ENCODE measurements around the gene TAL1.

Gene TAL1

DNA sequence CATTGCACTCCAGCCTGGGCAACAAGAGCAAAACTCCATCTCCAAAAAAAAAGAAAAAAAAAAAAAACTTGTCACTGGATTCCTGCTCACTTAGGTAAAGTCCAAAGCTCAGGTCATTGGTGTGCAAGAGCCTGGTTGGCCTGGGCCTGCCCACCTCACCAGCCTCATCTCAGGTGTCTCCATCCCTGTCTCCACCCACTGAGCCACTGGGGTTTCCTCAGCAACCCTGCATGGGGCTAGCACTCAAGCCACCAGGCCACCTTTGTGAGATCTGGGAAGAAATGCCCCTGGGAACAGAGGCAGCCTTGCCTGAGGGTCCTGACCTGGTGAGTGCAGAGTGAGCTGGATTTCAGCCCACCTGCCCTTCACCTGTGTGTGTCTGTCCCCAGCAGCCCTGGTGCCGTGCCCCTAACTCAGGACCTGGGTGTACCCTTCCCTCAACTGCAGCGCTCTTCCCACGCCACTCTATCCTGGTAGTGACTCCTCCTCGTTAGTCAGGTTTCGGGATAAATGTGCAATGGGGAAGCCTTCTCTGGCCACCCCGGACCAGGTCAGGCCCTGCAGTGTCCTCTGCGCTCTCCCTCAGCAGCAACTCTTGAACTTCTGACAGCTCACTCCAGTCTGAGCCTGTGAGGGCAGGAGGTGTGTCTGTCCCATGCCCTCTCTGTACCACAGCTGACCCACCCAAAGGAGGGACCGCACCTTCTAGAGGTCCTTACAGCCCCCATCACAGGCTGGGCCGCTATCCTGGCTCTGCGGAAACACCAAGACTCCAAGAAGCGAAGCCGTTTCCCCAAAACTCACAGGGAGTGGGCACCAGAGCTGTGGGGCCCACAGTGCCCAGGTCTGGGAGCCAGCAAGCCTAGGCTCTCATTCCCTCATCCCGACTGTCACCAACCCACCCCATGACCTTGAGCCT lies 45.5 kb downstream of the TAL1 start:
- no peak for DNase-seq

DNA sequence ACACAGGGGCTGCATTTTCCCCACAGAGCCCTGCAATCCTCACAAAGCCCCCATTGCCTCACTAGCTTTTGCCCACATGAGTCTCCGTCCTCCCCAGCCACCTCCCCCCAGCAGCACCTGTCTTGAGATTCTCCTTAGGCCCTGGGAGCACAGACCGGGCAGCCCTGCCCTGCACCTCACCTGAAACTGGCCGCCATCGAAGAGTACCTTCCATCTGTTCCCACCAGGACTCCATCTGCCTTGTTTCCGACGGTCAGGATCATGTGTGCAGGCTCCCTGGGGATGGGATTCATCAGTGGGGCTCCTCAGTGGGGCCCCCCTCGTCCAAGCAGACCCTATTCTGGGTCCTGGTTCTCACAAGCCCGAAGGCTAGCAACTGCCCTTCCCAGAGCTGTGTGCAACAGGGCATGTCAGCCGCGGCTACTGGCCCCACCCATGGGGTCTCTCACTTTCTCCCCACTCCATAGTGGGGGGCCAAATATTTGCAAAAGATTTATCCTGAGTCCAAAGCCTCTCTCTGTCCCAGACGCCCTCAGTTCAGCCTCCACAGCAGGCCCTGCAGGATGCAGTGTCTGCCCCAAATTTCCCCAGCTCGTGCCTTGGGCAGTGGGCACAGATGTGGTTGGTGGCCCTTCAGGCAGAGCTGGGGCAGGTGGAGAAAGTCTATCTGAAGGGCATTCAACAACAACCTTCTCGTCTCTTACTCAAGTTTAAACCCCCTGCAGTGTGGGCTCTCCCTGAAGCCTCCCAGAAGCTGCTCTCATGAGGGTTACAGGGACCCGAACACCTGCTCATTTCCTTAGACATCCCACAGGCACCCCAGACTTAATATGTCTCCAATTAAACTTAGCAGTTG lies 47.0 kb downstream of the TAL1 start:
- DNase-seq: no peak

DNA sequence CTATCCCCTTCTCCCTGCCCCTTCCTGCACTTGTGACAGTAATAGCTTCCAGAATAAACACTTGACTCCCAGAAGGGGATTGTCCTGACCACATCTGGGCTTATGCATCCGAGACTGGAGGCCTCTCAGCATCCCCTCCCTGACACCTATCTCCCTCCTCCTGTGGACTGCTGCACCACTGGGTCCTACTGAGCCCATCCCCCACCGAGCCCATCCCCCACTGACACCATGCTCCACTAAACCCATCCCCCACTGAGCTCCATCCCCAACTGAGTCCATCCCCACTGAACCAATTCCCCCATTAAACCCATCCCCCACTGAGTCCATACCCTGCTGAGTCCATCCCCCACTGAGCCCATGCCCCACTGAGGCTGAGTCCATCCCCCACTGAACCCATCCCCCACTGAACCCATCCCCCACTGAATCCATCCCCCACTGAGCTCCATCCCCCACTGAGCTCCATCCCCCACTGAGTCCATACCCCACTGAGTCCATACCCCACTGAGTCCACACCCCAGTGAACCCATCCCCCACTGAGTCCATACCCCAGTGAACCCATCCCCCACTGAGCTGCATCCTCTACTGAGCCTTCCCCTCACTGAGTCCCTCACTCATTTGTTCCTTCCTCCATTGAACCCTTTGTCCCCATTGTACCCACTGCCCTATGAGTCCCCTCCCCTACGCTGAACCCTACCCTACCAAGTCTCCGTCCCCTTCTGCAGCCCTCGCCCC lies 47.8 kb downstream of the TAL1 start:
- no peak for DNase-seq

DNA sequence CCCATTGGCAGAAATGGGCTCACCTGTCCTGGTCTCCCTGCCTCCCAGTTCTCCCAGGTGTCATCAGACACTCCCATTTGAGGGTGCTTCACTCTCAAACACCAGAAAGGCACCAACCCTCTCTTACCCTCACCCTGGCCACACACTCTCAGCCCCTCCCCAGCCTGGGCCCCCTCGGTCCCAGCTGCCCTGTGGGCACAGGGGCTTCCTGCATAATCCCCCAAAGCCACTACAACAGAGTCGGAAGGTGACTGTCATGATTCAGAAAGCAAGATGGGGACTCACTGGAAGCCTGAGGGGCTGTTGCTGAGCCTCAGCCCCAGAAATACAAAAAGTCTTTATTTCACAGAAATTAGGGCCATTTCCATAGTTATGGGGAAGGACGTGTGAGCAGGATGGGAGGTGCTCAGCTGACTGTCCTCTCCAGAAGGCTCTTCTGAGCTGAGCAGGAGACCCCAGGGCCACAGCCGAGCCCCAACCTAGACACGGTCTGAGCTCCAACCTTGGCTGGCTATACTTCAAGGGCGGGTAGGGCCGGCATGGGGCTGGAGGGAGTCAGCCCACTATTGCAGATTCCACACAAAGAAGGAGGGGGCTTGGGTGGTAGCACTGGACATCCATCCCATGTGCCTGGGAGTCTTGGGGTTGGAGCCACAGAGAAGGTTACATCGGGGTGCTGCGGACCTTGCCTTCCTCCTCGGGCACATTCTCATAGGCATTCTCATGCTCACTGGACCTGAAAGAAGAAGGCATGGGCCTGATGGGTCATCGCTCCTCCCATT lies 48.5 kb downstream of the TAL1 start:
- DNase-seq: no peak

DNA sequence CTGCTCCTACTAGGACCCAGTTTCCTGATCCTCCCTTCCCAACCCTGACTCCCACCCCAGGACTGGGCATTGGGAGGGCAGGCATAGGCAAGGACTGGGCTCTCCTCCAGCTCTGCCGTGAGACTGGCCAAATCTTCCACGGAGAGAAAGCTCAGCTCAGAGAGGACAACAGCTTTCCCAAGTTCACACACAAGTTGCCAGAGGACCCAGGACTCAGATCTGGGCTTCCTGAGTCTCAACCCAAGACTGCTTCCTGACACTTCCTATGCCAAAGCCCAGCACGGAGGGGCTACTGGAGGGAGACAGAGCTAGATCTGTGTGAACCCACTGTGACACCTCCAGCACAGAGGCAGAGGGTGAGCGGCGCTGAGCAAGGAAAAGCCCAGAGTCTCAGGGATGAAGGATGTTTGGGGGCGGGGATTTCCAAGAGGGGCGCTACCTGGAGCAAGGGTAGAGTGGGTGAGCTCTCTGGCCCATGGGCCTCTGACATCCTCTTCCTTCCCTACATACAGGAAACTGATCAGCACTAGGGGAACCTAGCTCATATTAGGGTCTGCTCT lies 49.3 kb downstream of the TAL1 start:
- no peak for DNase-seq

DNA sequence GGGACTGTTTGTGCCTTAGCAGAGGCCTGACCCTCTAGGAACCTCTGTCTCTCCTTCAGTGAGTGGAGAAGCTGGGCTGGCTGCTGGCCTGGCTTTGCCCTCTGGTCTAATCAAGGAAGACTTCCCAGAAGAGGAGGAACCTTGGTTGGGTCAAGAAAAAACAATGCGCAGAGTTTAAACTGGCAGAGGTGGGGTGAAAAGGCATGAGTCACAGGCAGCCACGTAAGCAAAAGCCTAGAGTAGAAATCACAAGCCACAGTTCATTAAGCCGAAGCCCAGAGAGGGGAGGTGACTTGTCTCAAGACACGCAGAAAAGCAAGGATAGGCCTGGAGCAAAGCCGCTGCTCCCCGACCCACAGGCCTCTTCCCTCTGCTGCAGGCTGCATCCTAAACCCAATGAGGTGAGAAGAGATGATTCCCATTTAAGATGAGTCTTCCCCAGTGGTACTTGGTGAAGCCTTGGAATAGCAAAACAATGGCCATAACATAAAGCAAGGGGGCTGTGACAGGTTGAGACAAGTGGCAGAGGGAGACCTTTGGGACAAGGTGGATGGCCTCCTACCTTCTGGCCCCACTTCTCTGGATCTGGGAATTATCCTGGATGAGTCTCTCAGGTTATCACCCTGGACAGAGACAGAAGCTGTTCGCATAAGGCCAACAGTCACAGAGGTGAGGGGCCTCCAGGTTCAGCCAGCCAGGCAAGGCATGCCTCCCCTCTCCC lies 49.9 kb downstream of the TAL1 start:
- DNase-seq: no peak

DNA sequence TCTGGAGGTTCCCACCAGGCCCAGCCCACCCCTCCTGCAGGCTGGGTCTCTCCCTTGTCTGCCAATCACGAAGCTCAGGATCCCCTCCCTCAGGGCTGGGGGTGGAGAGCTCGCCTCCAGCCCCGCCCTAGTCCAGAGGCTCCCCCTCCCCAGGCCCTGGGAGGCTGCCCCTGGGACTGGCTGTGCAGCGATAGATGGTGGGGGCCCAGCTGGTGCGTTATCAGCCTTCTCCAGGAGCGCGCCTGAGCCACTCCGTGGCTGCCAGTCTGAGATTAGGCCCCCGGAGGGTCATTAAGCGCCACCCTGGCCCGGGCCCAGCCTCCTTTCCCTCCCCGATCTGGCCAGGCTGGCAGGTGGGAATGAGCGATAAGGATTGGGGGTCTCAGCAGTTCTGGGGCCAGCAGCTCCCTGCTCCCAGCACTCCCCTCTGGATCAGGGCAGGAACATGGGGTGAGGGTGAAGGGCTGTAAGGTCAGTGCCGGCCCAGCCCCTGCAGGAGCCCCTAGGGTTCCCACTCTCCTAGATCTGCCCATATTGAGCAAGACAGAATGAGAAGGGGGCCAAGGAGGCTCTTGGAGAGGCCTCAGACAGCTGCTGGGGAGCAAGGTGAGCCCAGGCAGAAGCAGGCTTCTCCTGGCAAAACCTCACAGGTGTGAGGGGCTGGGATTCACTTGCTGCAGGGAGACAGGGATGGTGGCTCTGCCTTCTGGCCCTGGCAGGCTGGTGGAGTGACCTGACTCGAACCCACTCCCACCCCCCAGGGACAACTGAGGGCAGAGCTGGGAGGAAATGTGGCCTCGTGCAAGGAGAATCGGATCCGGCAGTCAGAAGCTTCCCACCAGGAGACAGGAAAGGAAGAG lies 50.7 kb downstream of the TAL1 start:
- no peak for DNase-seq

DNA sequence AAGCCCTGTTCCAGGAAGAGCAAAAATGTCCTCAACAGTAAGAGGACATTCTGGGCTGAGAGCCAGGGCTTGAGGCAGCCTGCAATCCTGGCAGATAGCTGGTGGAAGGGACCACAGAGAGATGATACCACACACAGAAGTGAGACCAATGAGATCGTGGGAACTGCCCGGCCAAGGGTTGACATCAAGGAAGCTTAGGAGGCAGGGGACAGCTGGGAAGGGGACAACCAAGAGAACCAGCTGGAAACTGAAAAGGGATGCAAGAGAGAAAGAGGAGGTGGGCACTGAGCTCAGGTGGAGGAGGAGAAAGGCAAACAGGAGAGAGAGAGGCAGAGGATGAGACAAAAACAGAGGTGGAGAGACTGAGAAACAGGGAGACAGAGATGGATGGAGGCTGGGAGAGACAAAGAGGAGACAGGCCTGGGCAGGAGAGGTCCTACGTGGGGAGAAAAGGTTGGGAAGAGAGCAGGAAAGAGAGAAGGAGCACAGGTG lies 51.4 kb downstream of the TAL1 start:
- DNase-seq: no peak

DNA sequence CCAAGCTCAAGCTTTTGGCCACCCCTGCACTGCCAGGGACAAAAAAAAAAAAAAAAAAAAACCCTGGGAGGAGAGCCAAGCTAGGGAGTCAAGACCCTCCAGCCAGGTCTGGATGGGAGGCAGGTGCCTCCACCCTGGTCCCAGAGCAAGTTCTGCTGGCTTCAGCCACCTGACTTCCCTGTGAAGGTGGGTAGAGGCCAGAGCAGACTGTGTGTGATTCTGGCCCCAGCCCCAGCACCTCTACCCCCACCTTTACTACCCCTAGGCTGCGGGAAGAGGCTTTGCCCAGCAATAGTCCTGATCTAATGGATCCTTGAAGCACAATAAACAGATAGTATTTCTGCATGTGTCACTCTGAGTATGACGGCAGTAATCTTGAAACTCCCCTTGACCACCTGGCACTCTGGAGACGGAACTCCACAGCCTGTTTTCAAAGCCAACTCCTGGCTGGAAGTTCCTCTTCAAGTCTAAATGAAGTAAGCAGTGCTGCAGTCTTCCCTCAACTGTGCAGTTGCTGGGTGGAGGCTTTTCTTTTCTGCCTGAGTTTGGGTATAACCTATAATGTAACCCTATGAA lies 51.9 kb downstream of the TAL1 start:
- no peak for DNase-seq

DNA sequence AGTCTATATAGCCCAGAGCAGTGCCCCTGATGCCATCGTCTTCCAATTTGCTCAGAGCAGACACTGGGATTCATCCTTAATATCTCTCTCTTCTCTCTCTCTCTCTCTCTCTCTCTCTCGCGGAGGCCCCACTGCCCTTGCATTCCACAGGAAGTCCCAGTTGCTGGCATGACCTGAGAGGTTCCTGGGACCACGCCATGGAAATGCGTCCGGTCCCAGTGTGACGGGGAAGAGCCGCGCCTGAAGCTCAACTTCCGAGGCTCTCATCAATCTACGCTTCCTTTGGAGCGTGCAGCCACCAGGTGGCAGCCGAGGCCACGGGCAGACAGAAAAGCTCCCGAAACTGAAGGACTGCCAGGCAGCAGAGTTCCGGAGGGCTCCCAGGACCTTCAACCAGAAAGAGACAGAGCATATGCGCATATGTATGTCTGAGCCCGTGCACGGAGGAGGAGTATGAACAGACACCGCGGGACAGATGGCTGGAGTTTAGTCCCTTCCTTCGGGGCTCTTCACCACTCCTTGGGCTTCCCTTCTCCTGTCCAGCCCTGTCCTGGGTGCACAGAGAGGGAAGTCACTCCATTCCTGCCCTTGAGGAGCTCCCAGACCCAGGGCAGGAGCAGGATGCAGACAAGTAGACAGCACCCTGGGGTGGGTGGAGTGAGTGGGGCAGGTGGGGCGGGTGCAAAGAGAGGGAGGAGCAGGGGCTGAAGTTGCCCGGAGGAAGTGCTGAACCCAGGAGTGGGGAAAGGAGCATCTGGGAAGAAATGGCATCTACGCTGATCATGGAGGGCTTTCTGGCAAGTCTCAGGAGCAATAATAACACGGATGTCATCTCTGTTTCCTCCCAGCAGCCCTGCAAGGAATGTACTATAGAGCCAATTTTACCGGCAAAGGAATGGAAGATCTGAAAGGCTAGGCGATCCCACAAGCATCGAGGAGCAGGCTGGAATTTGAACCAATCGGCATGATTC lies 52.7 kb downstream of the TAL1 start:
- peak; percentile 89 for DNase-seq

DNA sequence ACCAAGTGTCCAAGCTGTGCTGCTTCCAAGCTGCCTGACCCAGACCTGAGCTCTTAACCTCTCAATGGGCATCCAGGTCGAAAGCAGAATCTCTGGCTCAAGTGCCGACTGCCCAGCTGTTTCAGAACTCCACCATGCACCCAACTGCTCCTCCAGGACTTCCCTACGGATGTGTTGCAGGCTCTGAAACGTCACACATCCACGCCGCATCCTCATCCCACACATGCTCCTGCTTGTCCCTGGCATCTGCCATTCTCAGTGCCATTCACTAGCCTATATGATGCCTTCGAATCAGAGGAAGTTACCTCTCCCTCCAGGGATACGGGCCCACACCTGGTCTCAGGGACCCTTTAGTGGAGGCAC lies 53.4 kb downstream of the TAL1 start:
- no peak for DNase-seq

DNA sequence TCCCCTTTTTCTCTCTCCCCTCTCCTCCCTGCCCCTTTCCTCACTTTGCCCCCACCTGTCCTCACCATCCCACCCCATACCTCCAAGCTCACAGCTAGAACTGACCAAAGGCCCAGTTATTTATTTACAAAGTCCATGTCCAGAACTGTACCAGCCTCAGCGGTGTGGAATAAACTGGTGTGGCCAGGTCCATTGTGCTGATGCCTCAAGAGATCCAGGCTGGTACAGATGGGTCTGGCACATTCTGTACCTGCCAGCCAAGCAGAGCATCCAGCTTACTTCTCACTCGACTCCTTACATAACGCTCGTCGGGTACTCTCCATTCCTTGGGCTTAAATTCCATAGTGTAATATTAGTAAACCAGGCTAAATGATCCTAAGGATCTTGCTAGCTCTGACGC lies 54.0 kb downstream of the TAL1 start:
- no peak for DNase-seq

DNA sequence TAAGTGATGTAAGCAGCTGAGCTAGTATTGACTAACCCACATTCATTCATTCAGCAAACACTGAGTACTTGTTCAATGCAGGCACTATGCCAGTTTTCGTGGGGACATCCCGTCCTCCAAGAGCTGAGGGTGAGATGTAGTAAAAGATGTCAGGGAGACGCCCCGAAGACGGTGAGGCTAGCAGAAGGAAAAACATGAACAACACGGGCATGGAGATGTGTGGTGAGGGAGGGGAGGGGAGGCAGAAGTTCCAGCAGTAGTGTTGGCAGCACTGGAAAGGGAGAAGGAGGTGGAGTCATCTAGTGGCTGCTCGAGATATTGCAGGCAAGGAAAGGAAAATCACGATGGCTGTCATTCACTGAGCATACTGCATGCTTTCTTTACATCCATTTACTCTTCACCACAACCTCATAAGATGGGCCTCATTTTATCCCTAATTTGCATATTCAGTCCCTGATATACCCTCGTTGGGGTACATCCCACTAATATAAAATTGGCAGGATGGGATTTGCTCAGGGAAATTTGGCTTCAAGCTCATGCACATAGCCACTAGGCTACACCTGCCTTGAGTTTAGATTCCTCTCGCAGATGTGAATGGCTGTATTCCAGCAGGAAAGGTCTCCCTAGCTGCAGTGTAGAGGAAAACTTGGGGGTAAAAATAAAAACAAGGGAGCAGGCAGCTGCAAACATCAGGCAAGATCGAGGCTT lies 56.6 kb downstream of the TAL1 start:
- peak; percentile 68 for DNase-seq

DNA sequence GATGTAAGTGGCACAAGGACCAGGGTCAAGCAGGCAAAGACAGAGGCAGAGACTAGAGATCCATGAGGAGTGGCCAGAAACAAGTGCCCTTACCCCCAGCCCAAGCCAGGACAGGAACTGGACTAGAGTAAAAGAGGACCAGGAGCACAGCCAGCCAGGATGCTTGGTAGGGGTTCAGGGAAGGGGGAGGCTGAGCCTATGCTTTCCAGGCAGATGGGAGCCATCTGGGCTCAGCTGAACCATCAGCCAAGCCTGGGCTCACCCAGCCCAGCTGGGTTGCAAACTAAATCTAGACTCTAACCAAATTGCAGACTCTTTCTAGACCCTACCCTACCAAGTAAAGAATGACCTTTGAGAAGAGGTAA lies 57.4 kb downstream of the TAL1 start:
- DNase-seq: no peak

DNA sequence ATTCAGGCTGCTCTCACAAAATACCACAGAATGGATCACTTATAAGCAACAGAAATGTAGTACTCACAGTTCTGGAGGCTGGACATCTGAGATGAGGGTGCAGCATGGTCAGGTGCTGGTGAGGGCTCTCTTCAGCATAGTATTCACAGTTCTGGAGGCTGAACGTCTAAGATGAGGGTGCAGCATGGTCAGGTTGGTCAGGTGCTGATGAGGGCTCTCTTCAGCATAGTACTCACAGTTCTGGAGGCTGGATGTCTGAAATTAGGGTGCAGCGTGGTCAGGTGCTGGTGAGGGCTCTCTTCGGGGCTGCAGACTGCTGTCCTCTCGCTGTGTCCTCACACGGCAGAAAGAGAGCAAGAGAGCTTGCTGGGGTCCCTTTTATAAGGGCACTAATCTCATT lies 59.2 kb downstream of the TAL1 start:
- DNase-seq: no peak

Data from activated CD4-positive, alpha-beta T cell treated with anti-CD3 and anti-CD28 coated beads, Interleukin-2, Interleukin-6, amounts not matched to agents 100 ng/mL and 50 ng/mL, durations not matched to agents 16 hours and 8 hours (primary cell).